GM12872 (cell line): Measurements from ENCODE around the gene IGFLR1.

ENCODE experiments used
- CTCF ChIP-seq: IDR thresholded peaks from 3 replicates; pipeline ENCODE4 v1.5.1; 2011; ENCODE audit warnings: low read depth, mild to moderate bottlenecking, low read length, moderate library complexity; ENCODE audit not compliant: insufficient read depth

The IGFLR1 gene

GRCh38 chr19:35727053-35727955, 14.9 kb downstream of the IGFLR1 start:
- TF ChIP-seq CTCF: no peak

DNA sequence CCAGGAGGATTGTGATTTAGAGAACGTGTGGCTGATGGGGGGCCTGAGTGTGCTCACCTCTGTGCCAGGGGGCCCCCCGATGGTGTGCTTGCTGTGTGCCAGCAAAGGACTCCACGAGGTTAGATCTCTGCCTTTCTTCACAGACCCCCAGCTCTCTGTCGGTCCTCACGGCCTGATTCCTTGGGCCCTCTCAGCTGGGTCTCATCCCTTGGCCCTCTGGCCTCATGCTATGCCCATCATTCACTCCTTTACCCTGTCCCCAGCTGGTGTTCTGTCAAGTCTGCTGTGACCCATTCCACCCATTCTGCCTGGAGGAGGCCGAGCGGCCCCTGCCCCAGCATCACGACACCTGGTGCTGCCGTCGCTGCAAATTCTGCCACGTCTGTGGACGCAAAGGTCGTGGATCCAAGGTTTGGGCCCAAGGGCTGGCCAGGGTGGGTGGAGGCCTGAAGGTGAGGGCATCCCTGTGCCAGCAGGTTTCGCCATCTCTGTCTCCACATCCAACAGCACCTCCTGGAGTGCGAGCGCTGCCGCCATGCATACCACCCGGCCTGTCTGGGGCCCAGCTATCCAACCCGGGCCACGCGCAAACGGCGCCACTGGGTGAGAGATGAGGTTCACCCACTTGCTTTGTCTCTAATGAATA, 16.9 kb downstream of the IGFLR1 start:
- no peak for TF ChIP-seq CTCF

DNA sequence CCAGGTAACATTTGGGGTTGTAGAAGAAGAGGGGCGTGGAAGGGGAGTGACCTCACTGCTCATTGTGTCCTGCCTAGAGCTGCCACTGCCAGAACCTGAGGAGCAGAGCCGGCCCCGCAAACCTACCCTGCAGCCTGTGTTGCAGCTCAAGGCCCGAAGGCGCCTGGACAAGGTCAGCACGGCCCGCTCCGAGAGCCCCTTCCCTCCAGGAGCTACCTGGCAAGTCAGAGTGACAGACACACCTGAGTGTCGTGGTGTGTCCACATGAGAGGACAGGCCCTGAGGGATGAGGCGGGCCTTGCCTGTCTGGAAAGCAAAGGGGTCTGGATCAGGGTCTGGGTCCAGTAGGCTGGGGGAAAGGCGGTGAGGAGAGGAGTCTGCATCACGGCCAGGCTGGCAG, 17.7 kb downstream of the IGFLR1 start:
- no peak for TF ChIP-seq CTCF

DNA sequence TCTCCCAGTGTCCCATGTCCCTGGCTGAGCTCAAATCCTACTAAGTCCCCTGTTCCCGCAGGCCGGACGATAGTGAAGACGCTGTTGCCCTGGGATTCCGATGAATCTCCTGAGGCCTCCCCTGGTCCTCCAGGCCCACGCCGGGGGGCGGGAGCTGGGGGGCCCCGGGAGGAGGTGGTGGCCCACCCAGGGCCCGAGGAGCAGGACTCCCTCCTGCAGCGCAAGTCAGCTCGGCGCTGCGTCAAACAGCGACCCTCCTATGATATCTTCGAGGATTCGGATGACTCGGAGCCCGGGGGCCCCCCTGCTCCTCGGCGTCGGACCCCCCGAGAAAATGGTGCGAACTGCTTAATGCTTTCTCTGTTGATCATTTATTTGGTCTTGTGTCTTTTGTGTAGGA, 18.6 kb downstream of the IGFLR1 start:
- no peak for TF ChIP-seq CTCF

- no peak for TF ChIP-seq CTCF
Observed at GRCh38 chr19:35722897-35723296, 19.4 kb downstream of the IGFLR1 start.

- TF ChIP-seq CTCF: no peak
Observed at GRCh38 chr19:35722461-35722860, 19.8 kb downstream of the IGFLR1 start.

DNA sequence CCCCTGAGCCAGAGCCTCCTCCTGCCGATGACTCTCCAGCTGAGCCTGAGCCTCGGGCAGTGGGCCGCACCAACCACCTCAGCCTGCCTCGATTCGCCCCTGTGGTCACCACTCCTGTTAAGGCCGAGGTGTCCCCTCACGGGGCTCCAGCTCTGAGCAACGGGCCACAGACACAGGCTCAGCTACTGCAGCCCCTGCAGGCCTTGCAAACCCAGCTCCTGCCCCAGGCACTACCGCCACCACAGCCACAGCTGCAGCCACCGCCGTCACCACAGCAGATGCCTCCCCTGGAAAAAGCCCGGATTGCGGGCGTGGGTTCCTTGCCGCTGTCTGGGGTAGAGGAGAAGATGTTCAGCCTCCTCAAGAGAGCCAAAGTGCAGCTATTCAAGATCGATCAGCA, 20.9 kb downstream of the IGFLR1 start:
- no peak for TF ChIP-seq CTCF
